Measurements from ENCODE around the gene GTPBP2.

GTPBP2 gene

DNA sequence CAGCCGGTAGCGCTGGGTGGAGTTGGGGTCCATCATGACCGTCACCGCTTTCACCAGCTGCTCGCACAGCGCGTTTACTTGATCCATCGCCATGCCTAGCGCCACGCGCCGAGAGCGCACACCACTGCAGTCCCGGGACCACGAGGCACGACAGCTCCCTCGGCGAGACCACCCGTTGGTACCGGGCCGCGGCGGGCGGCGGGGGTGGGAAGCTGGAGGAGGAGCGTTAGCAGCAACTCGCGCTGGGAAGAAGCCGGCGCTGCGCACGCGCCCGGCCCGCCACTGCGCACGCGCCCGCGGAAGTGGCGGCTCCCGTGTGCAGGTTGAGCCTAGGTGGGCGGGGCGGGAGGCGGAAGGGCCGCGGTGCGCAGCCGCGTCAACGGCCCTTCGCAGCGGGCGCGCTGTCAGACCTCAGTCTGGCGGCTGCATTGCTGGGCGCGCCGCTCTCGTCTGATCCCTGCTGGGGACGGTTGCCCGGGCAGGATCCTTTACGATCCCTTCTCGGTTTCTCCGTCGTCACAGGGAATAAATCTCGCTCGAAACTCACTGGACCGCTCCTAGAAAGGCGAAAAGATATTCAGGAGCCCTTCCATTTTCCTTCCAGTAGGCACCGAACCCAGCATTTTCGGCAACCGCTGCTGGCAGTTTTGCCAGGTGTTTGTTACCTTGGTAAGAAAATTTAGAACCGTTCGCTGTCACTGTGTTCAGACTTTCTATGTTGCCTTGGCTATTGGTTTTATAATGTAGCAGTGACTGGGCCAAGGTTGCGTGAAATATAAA is 53.1 kb downstream of the GTPBP2 start, which contains the start of the genes POLH and XPO5 (continued):
- TF ChIP-seq, protein P1, sequence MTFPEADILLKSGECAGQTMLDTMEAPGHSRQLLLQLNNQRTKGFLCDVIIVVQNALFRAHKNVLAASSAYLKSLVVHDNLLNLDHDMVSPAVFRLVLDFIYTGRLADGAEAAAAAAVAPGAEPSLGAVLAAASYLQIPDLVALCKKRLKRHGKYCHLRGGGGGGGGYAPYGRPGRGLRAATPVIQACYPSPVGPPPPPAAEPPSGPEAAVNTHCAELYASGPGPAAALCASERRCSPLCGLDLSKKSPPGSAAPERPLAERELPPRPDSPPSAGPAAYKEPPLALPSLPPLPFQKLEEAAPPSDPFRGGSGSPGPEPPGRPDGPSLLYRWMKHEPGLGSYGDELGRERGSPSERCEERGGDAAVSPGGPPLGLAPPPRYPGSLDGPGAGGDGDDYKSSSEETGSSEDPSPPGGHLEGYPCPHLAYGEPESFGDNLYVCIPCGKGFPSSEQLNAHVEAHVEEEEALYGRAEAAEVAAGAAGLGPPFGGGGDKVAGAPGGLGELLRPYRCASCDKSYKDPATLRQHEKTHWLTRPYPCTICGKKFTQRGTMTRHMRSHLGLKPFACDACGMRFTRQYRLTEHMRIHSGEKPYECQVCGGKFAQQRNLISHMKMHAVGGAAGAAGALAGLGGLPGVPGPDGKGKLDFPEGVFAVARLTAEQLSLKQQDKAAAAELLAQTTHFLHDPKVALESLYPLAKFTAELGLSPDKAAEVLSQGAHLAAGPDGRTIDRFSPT (tag by site-specific recombination; IDR thresholded peaks at IDR 0.05), result peak; percentile 29
- TF ChIP-seq ZNF433 (tag by site-specific recombination; IDR thresholded peaks at IDR 0.05; ENCODE audit: low read depth) (no peak), ZNF549 (tag by site-specific recombination; IDR thresholded peaks at IDR 0.05) (no peak), ZNF354C (tag by site-specific recombination; IDR thresholded peaks at IDR 0.05; ENCODE audit: borderline replicate concordance, low read depth) (no peak), ZNF112 (tag by site-specific recombination; IDR thresholded peaks at IDR 0.05) (no peak), ZNF175 (tag by site-specific recombination; IDR thresholded peaks at IDR 0.05) (no peak), ZNF707 (tag by site-specific recombination; IDR thresholded peaks at IDR 0.05) (no peak), ZNF140 (tag by site-specific recombination; IDR thresholded peaks at IDR 0.05) (no peak), ZNF248 (tag by site-specific recombination; IDR thresholded peaks at IDR 0.05) (no peak), ZNF157 (tag by site-specific recombination; IDR thresholded peaks at IDR 0.05) (no peak)

DNA sequence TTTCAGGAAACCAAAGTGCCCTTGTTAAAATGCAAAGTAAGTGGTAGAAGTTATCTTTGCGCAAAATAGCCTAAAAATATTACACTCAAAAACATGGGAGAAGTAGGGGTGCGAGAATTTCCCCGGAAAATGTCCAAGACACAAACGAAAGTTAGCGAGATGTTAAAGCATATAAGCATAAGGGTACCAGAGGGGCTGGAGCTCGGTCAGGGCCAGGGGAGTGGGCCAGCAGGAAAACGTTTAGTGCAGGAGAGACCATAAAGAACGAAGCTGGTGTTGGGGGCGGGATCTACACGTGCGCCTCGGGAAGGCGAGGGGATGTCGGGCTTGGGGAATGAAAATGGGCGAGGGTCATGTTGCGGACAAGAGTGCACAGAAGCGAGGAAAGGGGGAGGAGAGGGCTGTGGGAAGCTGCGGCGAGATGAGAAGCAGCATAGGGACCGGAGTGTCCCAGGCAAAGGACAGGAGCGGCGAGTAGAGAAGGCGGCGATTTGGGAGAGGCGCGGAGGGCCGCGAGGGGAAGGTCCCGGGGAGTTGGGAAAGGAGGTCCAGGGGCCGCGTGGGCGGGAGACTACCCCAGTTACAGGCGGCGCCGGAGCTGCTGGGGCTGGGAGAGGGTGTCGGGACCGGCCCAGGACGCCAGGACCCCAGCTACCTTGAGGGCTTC is 53.8 kb downstream of the GTPBP2 start:
- ChIA-PET CTCF (interaction anchor here (0.6 to 1.5 kb wide), 7 partner anchors 10 to 1366 kb away, joined by 3 to 5 read pairs (median 3); no protein-coding TSS in a partner anchor), POLR2A (interaction anchor here (0.6 to 3.7 kb wide), 21 partner anchors 9 to 521 kb away, joined by 3 to 40 read pairs (median 4); partner anchors contain the start of genes CUL7, GTPBP2, KLC4 and MRPL2)
- 0 out of 2 replicates have a peak, but pooled peaks cover 4% of the 10 kb centered on the region for H3K4me1 ChIP-seq (ENCODE audit: control insufficient read depth, insufficient read depth, low read length)
- H3K4me3 ChIP-seq (ENCODE audit: low read depth, low read length), result peak overlapping the region; percentile 98
- peaks cover 26 to 35% of the 10 kb centered on the region in 2 experiments for H3K36me3 ChIP-seq (ENCODE audit: control insufficient read depth in 2 of 2, insufficient read depth in 1 of 2, low read length in 2 of 2)
- H3K27ac ChIP-seq (ENCODE audit: extremely low read depth, low read depth, low read length), result peak overlapping the region; percentile 88
- H3K9me3 ChIP-seq (ENCODE audit: control insufficient read depth, insufficient read depth, low read depth, low read length), result no peaks in the 10 kb centered on the region
- peak; percentile 54; the same call in 1 of the 2 replicates for TF ChIP-seq MZF1 (tag by site-specific recombination; IDR thresholded peaks at IDR 0.05; ENCODE audit: borderline replicate concordance)
- TF ChIP-seq KLF16 (tag by site-specific recombination; IDR thresholded peaks at IDR 0.05), result peak; percentile 90
- TF ChIP-seq, protein P2, sequence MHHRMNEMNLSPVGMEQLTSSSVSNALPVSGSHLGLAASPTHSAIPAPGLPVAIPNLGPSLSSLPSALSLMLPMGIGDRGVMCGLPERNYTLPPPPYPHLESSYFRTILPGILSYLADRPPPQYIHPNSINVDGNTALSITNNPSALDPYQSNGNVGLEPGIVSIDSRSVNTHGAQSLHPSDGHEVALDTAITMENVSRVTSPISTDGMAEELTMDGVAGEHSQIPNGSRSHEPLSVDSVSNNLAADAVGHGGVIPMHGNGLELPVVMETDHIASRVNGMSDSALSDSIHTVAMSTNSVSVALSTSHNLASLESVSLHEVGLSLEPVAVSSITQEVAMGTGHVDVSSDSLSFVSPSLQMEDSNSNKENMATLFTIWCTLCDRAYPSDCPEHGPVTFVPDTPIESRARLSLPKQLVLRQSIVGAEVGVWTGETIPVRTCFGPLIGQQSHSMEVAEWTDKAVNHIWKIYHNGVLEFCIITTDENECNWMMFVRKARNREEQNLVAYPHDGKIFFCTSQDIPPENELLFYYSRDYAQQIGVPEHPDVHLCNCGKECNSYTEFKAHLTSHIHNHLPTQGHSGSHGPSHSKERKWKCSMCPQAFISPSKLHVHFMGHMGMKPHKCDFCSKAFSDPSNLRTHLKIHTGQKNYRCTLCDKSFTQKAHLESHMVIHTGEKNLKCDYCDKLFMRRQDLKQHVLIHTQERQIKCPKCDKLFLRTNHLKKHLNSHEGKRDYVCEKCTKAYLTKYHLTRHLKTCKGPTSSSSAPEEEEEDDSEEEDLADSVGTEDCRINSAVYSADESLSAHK (tag by site-specific recombination; IDR thresholded peaks at IDR 0.05), result peak; percentile 38; the same call in 1 of the 2 replicates
- TF ChIP-seq, protein P3, sequence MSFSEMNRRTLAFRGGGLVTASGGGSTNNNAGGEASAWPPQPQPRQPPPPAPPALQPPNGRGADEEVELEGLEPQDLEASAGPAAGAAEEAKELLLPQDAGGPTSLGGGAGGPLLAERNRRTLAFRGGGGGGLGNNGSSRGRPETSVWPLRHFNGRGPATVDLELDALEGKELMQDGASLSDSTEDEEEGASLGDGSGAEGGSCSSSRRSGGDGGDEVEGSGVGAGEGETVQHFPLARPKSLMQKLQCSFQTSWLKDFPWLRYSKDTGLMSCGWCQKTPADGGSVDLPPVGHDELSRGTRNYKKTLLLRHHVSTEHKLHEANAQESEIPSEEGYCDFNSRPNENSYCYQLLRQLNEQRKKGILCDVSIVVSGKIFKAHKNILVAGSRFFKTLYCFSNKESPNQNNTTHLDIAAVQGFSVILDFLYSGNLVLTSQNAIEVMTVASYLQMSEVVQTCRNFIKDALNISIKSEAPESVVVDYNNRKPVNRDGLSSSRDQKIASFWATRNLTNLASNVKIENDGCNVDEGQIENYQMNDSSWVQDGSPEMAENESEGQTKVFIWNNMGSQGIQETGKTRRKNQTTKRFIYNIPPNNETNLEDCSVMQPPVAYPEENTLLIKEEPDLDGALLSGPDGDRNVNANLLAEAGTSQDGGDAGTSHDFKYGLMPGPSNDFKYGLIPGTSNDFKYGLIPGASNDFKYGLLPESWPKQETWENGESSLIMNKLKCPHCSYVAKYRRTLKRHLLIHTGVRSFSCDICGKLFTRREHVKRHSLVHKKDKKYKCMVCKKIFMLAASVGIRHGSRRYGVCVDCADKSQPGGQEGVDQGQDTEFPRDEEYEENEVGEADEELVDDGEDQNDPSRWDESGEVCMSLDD (tag by site-specific recombination; IDR thresholded peaks at IDR 0.05), result peak; percentile 82
- peak; percentile 54 for TF ChIP-seq WT1 (tag by site-specific recombination; IDR thresholded peaks at IDR 0.05)
- TF ChIP-seq ZXDB (tag by site-specific recombination; IDR thresholded peaks at IDR 0.05), result peak; percentile 71
- TF ChIP-seq ZNF423 (tag by site-specific recombination; IDR thresholded peaks at IDR 0.05), result peak; percentile 28; the same call in 1 of the 2 replicates
- no peak for TF ChIP-seq ZNF16 (tag by site-specific recombination; IDR thresholded peaks at IDR 0.05; ENCODE audit: low read depth)
- TF ChIP-seq ZBTB21 (tag by site-specific recombination; IDR thresholded peaks at IDR 0.05), result 0 out of 2 replicates have a peak, but pooled peaks have one; percentile 17
- TF ChIP-seq ZBTB8A (tag by site-specific recombination; IDR thresholded peaks at IDR 0.05), result peak; percentile 83
- 0 out of 2 replicates have a peak, but pooled peaks have one; percentile 16 for TF ChIP-seq ZNF701 (tag by site-specific recombination; IDR thresholded peaks at IDR 0.05)
- TF ChIP-seq, protein P4, sequence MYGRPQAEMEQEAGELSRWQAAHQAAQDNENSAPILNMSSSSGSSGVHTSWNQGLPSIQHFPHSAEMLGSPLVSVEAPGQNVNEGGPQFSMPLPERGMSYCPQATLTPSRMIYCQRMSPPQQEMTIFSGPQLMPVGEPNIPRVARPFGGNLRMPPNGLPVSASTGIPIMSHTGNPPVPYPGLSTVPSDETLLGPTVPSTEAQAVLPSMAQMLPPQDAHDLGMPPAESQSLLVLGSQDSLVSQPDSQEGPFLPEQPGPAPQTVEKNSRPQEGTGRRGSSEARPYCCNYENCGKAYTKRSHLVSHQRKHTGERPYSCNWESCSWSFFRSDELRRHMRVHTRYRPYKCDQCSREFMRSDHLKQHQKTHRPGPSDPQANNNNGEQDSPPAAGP (tag by site-specific recombination; IDR thresholded peaks at IDR 0.05), result peak; percentile 54; the same call in 1 of the 2 replicates
- peak; percentile 92; the same call in 1 of the 2 replicates for TF ChIP-seq ZNF600 (tag by site-specific recombination; IDR thresholded peaks at IDR 0.05)
- TF ChIP-seq SP2 (tag by site-specific recombination; IDR thresholded peaks at IDR 0.05), result peak; percentile 84
- TF ChIP-seq REPIN1 (tag by site-specific recombination; IDR thresholded peaks at IDR 0.05; ENCODE audit: low read depth), result 0 out of 2 replicates have a peak, but pooled peaks have one; percentile 24
- TF ChIP-seq ZNF391 (tag by site-specific recombination; IDR thresholded peaks at IDR 0.05; ENCODE audit: borderline replicate concordance, low read depth), result no peak
- TF ChIP-seq ZFP69B (tag by site-specific recombination; IDR thresholded peaks at IDR 0.05), result peak; percentile 63; the same call in 1 of the 2 replicates
